Esophagus squamous epithelium (tissue), 4 donors: Measurements from ENCODE around the gene BRD9.

ENCODE experiments used
- POLR2A ChIP-seq, 4 donors: fragments of 450-650 bp; IDR thresholded peaks; one replicate each; pipeline ENCODE4 v1.6.1; 2017; ENCODE audit warnings: antibody characterized with exemption in 4 of 4, mild to moderate bottlenecking in 4 of 4, moderate library complexity in 3 of 4
- TF ChIP-seq, protein P1 (sequence below), 6 experiments: fragments of 450-650 bp in 4 of 6; fragments of 200-600 bp in 2 of 6; sonication (generic) in 2 of 6; IDR thresholded peaks; one replicate each; pipeline ENCODE4 v1.5.1; 2016 to 2019; ENCODE audit warnings: antibody characterized with exemption in 6 of 6, mild to moderate bottlenecking in 4 of 6, moderate library complexity in 4 of 6

DNA sequence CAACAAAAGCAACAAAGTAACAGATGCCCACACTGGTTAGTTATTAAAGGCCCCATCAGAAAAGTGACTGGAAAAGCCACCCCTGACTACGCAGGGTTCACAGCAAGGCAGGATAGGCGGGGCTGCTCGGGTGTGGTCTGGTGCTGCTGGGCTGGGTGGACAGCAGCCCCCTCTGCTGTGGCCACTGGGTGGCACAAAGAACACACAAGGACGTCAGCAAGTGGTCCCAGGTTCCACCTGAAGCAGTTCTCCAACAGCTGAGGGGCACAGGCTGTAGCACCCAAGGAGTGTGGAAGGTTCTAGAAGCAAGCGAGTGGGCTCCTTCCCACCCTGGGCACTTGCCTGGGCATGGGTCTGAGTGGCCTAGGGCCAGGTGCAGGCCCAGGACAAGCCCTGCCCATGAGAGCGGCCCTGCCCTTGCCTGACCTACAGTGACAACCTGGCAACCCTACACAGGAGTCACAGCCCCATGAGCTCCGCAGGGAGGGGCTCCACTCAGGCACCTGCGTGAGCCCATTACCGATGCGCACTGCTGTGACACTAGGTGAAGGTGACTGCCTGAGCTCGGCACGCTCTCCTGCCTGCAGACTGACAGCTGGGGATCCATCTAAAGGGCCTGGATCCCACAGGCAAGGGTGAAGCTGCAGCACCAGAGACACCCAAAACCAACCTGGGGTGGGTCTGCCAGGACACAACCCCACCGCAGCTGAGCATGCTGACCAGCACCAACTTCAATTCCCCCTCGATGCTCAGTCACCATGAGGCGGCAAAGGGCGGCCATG is 8.1 kb downstream of the BRD9 start:
- TF ChIP-seq, protein P1, sequence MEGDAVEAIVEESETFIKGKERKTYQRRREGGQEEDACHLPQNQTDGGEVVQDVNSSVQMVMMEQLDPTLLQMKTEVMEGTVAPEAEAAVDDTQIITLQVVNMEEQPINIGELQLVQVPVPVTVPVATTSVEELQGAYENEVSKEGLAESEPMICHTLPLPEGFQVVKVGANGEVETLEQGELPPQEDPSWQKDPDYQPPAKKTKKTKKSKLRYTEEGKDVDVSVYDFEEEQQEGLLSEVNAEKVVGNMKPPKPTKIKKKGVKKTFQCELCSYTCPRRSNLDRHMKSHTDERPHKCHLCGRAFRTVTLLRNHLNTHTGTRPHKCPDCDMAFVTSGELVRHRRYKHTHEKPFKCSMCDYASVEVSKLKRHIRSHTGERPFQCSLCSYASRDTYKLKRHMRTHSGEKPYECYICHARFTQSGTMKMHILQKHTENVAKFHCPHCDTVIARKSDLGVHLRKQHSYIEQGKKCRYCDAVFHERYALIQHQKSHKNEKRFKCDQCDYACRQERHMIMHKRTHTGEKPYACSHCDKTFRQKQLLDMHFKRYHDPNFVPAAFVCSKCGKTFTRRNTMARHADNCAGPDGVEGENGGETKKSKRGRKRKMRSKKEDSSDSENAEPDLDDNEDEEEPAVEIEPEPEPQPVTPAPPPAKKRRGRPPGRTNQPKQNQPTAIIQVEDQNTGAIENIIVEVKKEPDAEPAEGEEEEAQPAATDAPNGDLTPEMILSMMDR (IDR thresholded peaks at IDR 0.05): no peak
- TF ChIP-seq POLR2A (IDR thresholded peaks at IDR 0.05): no peak
